Measurements from ENCODE around the gene TFAP2A. TPM values are rescaled to one million over a fixed set of nuclear protein-coding genes. Genes with fewer than 3 reads are reported as not detected.

Gene TFAP2A
- total RNA-seq, 1 experiment from 2014 or later, result 24.3 TPM

GRCh38 chr6:10384091-10384609 lies 30.7 kb downstream of the TFAP2A start:
- H3K9ac ChIP-seq (ENCODE audit: low read length), result no peak overlapping the region
- H2AFZ ChIP-seq (ENCODE audit: low read depth, low read length, poor library complexity, severe bottlenecking), result peak overlapping the region; percentile 95
- intact Hi-C loops (cut with micrococcal nuclease), result no loop called here
- no peaks in the 10 kb centered on the region for H3K79me2 ChIP-seq (ENCODE audit: insufficient read depth, low read length)
- no peaks in the 10 kb centered on the region for H3K27me3 ChIP-seq (ENCODE audit: insufficient read depth, low read length)
- RAD21 ChIA-PET (ENCODE audit: low non-redundant PET in 1 of 2, low total read pairs in 2 of 2, uncharacterized antibody in 2 of 2, unreplicated experiment in 2 of 2), result no interaction called here
- H3K27ac ChIP-seq (ENCODE audit: low read depth, low read length), result no peak overlapping the region
- H4K20me1 ChIP-seq (ENCODE audit: insufficient read depth), result no peaks in the 10 kb centered on the region
- peaks cover 7 to 15% of the 10 kb centered on the region in 2 experiments; a peak in 3 of 4 replicates for H3K4me1 ChIP-seq (ENCODE audit: control insufficient read depth in 1 of 2, insufficient read depth in 2 of 2, low read length in 2 of 2)
- peak overlapping the region; percentile 88 for H3K4me2 ChIP-seq (ENCODE audit: low read length)
- CTCF ChIA-PET, result no interaction called here
- H3K9me2 ChIP-seq (ENCODE audit: insufficient read depth), result no peaks in the 10 kb centered on the region
- H3K9me3 ChIP-seq (ENCODE audit: control insufficient read depth in 1 of 2, insufficient read depth in 1 of 2, low read depth in 1 of 2, low read length in 2 of 2), result no peaks in the 10 kb centered on the region
- TF ChIP-seq ZBTB33 (IDR thresholded peaks at IDR 0.05; ENCODE audit: extremely low read depth, insufficient replicate concordance, low read length) (no peak), ATF3 (IDR thresholded peaks at IDR 0.05) (no peak), CTCF (IDR thresholded peaks at IDR 0.05 in 2 of 3, conservative IDR thresholded peaks at IDR 0.05 in 1 of 3; ENCODE audit: borderline replicate concordance in 1 of 3, insufficient read depth in 1 of 3, low read depth in 2 of 3, low read length in 2 of 3) (no peak), CEBPB (IDR thresholded peaks at IDR 0.05; ENCODE audit: low read depth) (no peak), FOSL1 (IDR thresholded peaks at IDR 0.05; ENCODE audit: low read depth) (no peak), SIN3A (IDR thresholded peaks at IDR 0.05; ENCODE audit: low read depth) (no peak), REST (IDR thresholded peaks at IDR 0.05; ENCODE audit: low read depth) (no peak), POLR2A (IDR thresholded peaks at IDR 0.05; ENCODE audit: borderline replicate concordance, extremely low read depth, insufficient read depth, insufficient read length) (no peak), MAX (IDR thresholded peaks at IDR 0.05) (no peak)
- DNase-seq (ENCODE audit: low read depth, low spot score) (no peak), ATAC-seq (no peak)
- no TSS peak for BruUV-seq (replicated peaks)
- POLR2A ChIA-PET, result no interaction called here
- H3K36me3 ChIP-seq (ENCODE audit: control insufficient read depth in 1 of 2, insufficient read depth in 2 of 2, low read length in 2 of 2), result no peaks in the 10 kb centered on the region
- peak overlapping the region in 1 of 2 experiments; percentile 53; a peak in 2 of 4 replicates for H3K4me3 ChIP-seq (replicated peaks in 1 of 2; ENCODE audit: low read depth in 1 of 2, low read length in 2 of 2)
